ENCODE measurements around the gene ROPN1L.
"Not testable (repeated sequence)": the region's sequence is repeated elsewhere in the genome, so short reads cannot be mapped to it uniquely, and the experiment has no call there.

The ROPN1L gene

GRCh38 chr5:10478436-10478835 is 36.8 kb downstream of the ROPN1L start:
- no peak for DNase-seq (ENCODE audit: low read depth in 2 of 2)

- DNase-seq (ENCODE audit: low read depth in 2 of 2): no peak
These were observed 37.6 kb downstream of the ROPN1L start for GRCh38 chr5:10479154-10479721.

- no peak for DNase-seq (ENCODE audit: low read depth in 2 of 2)
These were observed 38.7 kb downstream of the ROPN1L start for GRCh38 chr5:10480237-10480985.

- no peak for DNase-seq (ENCODE audit: low read depth in 2 of 2)
These were observed 39.7 kb downstream of the ROPN1L start for GRCh38 chr5:10481241-10481935.

- DNase-seq (ENCODE audit: low read depth in 2 of 2): no peak
These were observed 41.3 kb downstream of the ROPN1L start for GRCh38 chr5:10482791-10483530.

GRCh38 chr5:10484774-10485141 is 43.1 kb downstream of the ROPN1L start:
- DNase-seq (ENCODE audit: low read depth in 2 of 2): no peak

GRCh38 chr5:10485142-10485795 is 43.6 kb downstream of the ROPN1L start:
- DNase-seq (ENCODE audit: low read depth in 2 of 2): no peak

GRCh38 chr5:10485897-10486296 is 44.2 kb downstream of the ROPN1L start:
- DNase-seq (ENCODE audit: low read depth in 2 of 2): no peak

GRCh38 chr5:10486511-10487344 is 45.0 kb downstream of the ROPN1L start:
- no peak for DNase-seq (ENCODE audit: low read depth in 2 of 2)

GRCh38 chr5:10488144-10488543 is 46.5 kb downstream of the ROPN1L start:
- DNase-seq (ENCODE audit: low read depth in 2 of 2): no peak

- DNase-seq (ENCODE audit: low read depth in 2 of 2): no peak
These were observed 48.2 kb downstream of the ROPN1L start for GRCh38 chr5:10489810-10490426.

- DNase-seq (ENCODE audit: low read depth in 2 of 2): no peak
These were observed 49.4 kb downstream of the ROPN1L start for GRCh38 chr5:10490927-10491672.

GRCh38 chr5:10491673-10492026 is 50.0 kb downstream of the ROPN1L start:
- DNase-seq (ENCODE audit: low read depth in 2 of 2): no peak

- DNase-seq (ENCODE audit: low read depth in 2 of 2): no peak
These were observed 52.2 kb downstream of the ROPN1L start for GRCh38 chr5:10493884-10494283.

GRCh38 chr5:10494497-10494896 is 52.8 kb downstream of the ROPN1L start:
- DNase-seq (ENCODE audit: low read depth in 2 of 2): not testable (repeated sequence)

GRCh38 chr5:10497554-10497953 is 55.9 kb downstream of the ROPN1L start:
- no peak for DNase-seq (ENCODE audit: low read depth in 2 of 2)

- no peak for DNase-seq (ENCODE audit: low read depth in 2 of 2)
These were observed 56.7 kb downstream of the ROPN1L start for GRCh38 chr5:10498350-10498749.

- DNase-seq (ENCODE audit: low read depth in 2 of 2): no peak
These were observed 57.4 kb downstream of the ROPN1L start for GRCh38 chr5:10499066-10499465.

- DNase-seq (ENCODE audit: low read depth in 2 of 2): no peak
These were observed 58.1 kb downstream of the ROPN1L start for GRCh38 chr5:10499776-10500175.

- no peak for DNase-seq (ENCODE audit: low read depth in 2 of 2)
These were observed 59.0 kb downstream of the ROPN1L start for GRCh38 chr5:10500669-10501068.

Data from activated CD4-positive, alpha-beta T cell treated with anti-CD3 and anti-CD28 coated beads for 24 hours (primary cell).